ENCODE results near the gene TPX2. TPM values are rescaled to one million over a fixed set of nuclear protein-coding genes. Genes with fewer than 3 reads are reported as not detected.

Gene TPX2
- total and polyA plus RNA-seq, 10 of the 15 experiments (the other 5 are each of a cell fraction or from before 2014, with no cell fraction given), result 29.7 to 144 (median 89.0) TPM

DNA sequence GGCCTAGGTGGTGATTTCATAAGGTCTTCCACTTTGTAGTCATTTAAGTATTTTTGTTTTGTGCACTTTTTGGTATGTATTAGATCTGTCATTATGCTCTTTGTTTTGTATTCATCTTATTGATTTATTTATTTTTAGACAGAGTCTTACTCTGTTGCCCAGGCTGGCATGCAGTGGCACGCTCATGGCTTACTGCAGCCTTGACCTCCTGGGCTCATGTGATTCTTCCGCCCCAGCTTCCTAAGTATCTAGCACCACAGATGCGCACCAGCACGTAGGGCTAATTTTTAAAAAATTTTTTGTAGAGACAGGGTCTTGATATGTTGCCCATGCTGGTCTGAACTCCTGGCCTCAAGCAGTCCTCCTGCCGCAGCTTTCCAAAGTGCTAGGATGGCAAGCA lies 30.6 kb downstream of the TPX2 start:
- WGBS (ENCODE audit: insufficient coverage, insufficient replicate concordance, low lambda C conversion rate, missing lambda C conversion rate), result 98% methylated on average over 5 of the region's 5 CpGs
- in situ Hi-C loops (cut with MboI), result no loop called here
- FAIRE-seq (no peak), DNase-seq (ENCODE audit: low read depth, low spot score) (no peak), ATAC-seq (no peak)
- BruUV-seq (replicated peaks), result no TSS peak
- intact Hi-C loops (cut with micrococcal nuclease; ENCODE audit: unreplicated experiment), result no loop called here
- Histone ChIP-seq H3K27me3 (replicated peaks in 1 of 2; ENCODE audit: control insufficient read depth in 2 of 2, insufficient read depth in 2 of 2, low read length in 1 of 2) (no peaks in the 10 kb centered on the region), H3K79me2 (ENCODE audit: control insufficient read depth, insufficient read depth, low read length) (no peaks in the 10 kb centered on the region), H4K20me1 (ENCODE audit: control insufficient read depth, insufficient read depth) (no peaks in the 10 kb centered on the region), H3K36me3 (ENCODE audit: control insufficient read depth in 2 of 2, insufficient read depth in 2 of 2, low read length in 1 of 2) (peaks cover 7 to 44% of the 10 kb centered on the region in 2 experiments), H3K27ac (ENCODE audit: control insufficient read depth, insufficient read depth) (no peak overlapping the region), H2AFZ (ENCODE audit: control insufficient read depth, low read depth, low read length) (no peak overlapping the region), H3K9ac (ENCODE audit: control insufficient read depth, insufficient read depth, low read length) (no peak overlapping the region), H3K4me3 (no peak overlapping the region), H3K9me3 (replicated peaks; ENCODE audit: control insufficient read depth, insufficient read depth, low read length) (no peaks in the 10 kb centered on the region), H3K4me2 (ENCODE audit: control insufficient read depth, insufficient read depth) (no peak overlapping the region), H3K4me1 (ENCODE audit: control insufficient read depth, insufficient read depth, low read length) (no peaks in the 10 kb centered on the region)
- ChIA-PET CTCF (no interaction called here), RAD21 (ENCODE audit: unreplicated experiment) (no interaction called here), POLR2A (interaction anchor here (0.7 kb wide), 1 partner anchor 15 kb away, joined by 5 read pairs; no protein-coding TSS in a partner anchor), SMC1A (ENCODE audit: uncharacterized antibody, unreplicated experiment) (no interaction called here)
- TF ChIP-seq ZBTB4 (CRISPR knock-in tag; IDR thresholded peaks at IDR 0.05) (no peak), STAT1 (conservative IDR thresholded peaks at IDR 0.05) (no peak), JUNB (IDR thresholded peaks at IDR 0.05) (no peak)
- TF ChIP-seq, protein P1, sequence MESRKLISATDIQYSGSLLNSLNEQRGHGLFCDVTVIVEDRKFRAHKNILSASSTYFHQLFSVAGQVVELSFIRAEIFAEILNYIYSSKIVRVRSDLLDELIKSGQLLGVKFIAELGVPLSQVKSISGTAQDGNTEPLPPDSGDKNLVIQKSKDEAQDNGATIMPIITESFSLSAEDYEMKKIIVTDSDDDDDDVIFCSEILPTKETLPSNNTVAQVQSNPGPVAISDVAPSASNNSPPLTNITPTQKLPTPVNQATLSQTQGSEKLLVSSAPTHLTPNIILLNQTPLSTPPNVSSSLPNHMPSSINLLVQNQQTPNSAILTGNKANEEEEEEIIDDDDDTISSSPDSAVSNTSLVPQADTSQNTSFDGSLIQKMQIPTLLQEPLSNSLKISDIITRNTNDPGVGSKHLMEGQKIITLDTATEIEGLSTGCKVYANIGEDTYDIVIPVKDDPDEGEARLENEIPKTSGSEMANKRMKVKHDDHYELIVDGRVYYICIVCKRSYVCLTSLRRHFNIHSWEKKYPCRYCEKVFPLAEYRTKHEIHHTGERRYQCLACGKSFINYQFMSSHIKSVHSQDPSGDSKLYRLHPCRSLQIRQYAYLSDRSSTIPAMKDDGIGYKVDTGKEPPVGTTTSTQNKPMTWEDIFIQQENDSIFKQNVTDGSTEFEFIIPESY (IDR thresholded peaks at IDR 0.05), result no peak
